Stimulated activated CD8-positive, alpha-beta memory T cell treated with anti-CD3 and anti-CD28 coated beads, Interleukin-4, amount 100 ng/mL, for 24 hours (primary cell): ENCODE results near the gene TRPM6.
"Not testable (repeated sequence)": the region's sequence is repeated elsewhere in the genome, so short reads cannot be mapped to it uniquely, and the experiment has no call there.

ENCODE experiments used
- DNase-seq: peaks from one replicate; pipeline ENCODE4 v3.0.0-alpha.2; 2020; ENCODE audit warnings: low read depth

The TRPM6 gene

GRCh38 chr9:74887041-74887980 lies at the start of gene TRPM6:
Gene TRPM6, minus strand, starts transcription at chr9:74887921. Its CDS starts 65 bp downstream, at chr9:74887856.
- DNase-seq, result peak; percentile 1

GRCh38 chr9:74935008-74935407 lies 47.3 kb upstream of the TRPM6 start:
- no peak for DNase-seq

GRCh38 chr9:74921737-74922136 lies 34.0 kb upstream of the TRPM6 start:
- DNase-seq, result no peak

GRCh38 chr9:74920944-74921626 lies 33.4 kb upstream of the TRPM6 start:
- no peak for DNase-seq

- DNase-seq, result no peak
Measured at GRCh38 chr9:74910036-74910435, 22.3 kb upstream of the TRPM6 start.

- DNase-seq, result no peak
Measured at GRCh38 chr9:74908665-74909064, 20.9 kb upstream of the TRPM6 start.

GRCh38 chr9:74907085-74907484 lies 19.4 kb upstream of the TRPM6 start:
- no peak for DNase-seq

GRCh38 chr9:74901001-74901400 lies 13.3 kb upstream of the TRPM6 start:
- no peak for DNase-seq

- DNase-seq, result not testable (repeated sequence)
Measured at GRCh38 chr9:74888449-74888848, 728 bp upstream of the TRPM6 start.

GRCh38 chr9:74887981-74888370 lies 255 bp upstream of the TRPM6 start:
- DNase-seq, result no peak

- DNase-seq, result no peak
Measured at GRCh38 chr9:74876382-74876949, 11.3 kb downstream of the TRPM6 start.

- DNase-seq, result no peak
Measured at GRCh38 chr9:74875656-74876055, 12.1 kb downstream of the TRPM6 start.

- no peak for DNase-seq
Measured at GRCh38 chr9:74874220-74874619, 13.5 kb downstream of the TRPM6 start.

GRCh38 chr9:74872619-74873233 lies 15.0 kb downstream of the TRPM6 start:
- no peak for DNase-seq

GRCh38 chr9:74867483-74867882 lies 20.2 kb downstream of the TRPM6 start:
- DNase-seq, result no peak

- no peak for DNase-seq
Measured at GRCh38 chr9:74865177-74865576, 22.5 kb downstream of the TRPM6 start.

- DNase-seq, result no peak
Measured at GRCh38 chr9:74861773-74862474, 25.8 kb downstream of the TRPM6 start.

GRCh38 chr9:74861071-74861470 lies 26.6 kb downstream of the TRPM6 start:
- no peak for DNase-seq

- DNase-seq, result not testable (repeated sequence)
Measured at GRCh38 chr9:74860247-74860646, 27.5 kb downstream of the TRPM6 start.

- no peak for DNase-seq
Measured at GRCh38 chr9:74859786-74860185, 27.9 kb downstream of the TRPM6 start.

GRCh38 chr9:74858751-74859414 lies 28.8 kb downstream of the TRPM6 start:
- DNase-seq, result no peak
